Cardiac fibroblast (primary cell): ENCODE data around the gene ELAVL1.

Source experiments
- DNase-seq, 2 donors: peaks; one replicate each; pipeline versions ENCODE4 v3.0.0 to v3.0.0-alpha.2; 2010; ENCODE audit warnings: low read depth in 2 of 2
- H3K4me3 ChIP-seq, 2 donors: replicated peaks in 1 of 2; 1 replicate in 1 of 2; 2 replicates in 1 of 2; pipeline ENCODE4 v1.5.1; 2011; ENCODE audit warnings: low read depth in 2 of 2, low read length in 2 of 2, mild to moderate bottlenecking in 2 of 2, moderate library complexity in 1 of 2
- TF ChIP-seq, protein P1 (sequence below): IDR thresholded peaks from one replicate; pipeline ENCODE4 v1.5.1; 2011; ENCODE audit warnings: low read depth, mild to moderate bottlenecking, low read length, inconsistent platforms

Gene ELAVL1

DNA sequence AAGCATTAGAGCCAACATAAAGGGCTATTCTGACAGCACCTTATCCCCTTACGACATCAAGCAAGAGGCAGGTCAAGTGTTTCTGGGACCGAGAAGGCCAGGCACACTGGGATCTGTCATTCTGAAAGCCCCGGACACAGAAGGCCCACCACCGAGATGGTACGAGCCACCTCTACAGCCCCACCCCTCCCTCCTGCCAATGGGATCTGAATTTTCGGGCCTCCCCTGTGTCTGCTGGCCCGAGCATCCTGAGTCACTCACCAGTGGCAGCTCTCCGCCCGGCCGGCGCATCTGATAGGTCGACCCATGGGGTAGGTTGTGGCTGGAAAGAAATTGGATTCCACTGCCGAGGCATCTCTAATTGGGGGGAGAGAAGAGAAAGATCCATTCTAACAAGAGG lies 64.6 kb downstream of the ELAVL1 start:
- TF ChIP-seq, protein P1, sequence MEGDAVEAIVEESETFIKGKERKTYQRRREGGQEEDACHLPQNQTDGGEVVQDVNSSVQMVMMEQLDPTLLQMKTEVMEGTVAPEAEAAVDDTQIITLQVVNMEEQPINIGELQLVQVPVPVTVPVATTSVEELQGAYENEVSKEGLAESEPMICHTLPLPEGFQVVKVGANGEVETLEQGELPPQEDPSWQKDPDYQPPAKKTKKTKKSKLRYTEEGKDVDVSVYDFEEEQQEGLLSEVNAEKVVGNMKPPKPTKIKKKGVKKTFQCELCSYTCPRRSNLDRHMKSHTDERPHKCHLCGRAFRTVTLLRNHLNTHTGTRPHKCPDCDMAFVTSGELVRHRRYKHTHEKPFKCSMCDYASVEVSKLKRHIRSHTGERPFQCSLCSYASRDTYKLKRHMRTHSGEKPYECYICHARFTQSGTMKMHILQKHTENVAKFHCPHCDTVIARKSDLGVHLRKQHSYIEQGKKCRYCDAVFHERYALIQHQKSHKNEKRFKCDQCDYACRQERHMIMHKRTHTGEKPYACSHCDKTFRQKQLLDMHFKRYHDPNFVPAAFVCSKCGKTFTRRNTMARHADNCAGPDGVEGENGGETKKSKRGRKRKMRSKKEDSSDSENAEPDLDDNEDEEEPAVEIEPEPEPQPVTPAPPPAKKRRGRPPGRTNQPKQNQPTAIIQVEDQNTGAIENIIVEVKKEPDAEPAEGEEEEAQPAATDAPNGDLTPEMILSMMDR: no peak
- no peak overlapping the region for H3K4me3 ChIP-seq
- no peak for DNase-seq

DNA sequence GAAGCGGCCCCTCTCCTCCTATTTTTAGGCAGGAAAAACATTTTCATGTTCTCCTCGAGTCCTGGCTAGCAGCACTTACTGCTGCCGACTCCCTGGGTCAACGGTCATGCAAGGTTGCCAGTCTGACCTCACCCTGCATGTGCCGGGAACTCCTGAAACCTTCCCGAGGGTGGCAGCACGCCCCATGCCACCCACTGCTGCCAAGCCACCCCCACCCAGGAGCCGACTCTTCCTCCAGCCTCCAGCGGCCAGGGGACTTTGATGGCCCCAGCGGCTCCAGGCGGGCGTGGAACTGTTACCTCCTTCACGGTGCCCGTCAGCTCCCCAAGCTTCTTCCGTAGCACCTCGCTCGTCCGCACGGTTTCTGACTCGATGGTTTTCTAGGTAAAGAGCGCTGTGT lies 70.7 kb downstream of the ELAVL1 start:
- TF ChIP-seq, protein P1: no peak
- no peak overlapping the region for H3K4me3 ChIP-seq
- DNase-seq: no peak

DNA sequence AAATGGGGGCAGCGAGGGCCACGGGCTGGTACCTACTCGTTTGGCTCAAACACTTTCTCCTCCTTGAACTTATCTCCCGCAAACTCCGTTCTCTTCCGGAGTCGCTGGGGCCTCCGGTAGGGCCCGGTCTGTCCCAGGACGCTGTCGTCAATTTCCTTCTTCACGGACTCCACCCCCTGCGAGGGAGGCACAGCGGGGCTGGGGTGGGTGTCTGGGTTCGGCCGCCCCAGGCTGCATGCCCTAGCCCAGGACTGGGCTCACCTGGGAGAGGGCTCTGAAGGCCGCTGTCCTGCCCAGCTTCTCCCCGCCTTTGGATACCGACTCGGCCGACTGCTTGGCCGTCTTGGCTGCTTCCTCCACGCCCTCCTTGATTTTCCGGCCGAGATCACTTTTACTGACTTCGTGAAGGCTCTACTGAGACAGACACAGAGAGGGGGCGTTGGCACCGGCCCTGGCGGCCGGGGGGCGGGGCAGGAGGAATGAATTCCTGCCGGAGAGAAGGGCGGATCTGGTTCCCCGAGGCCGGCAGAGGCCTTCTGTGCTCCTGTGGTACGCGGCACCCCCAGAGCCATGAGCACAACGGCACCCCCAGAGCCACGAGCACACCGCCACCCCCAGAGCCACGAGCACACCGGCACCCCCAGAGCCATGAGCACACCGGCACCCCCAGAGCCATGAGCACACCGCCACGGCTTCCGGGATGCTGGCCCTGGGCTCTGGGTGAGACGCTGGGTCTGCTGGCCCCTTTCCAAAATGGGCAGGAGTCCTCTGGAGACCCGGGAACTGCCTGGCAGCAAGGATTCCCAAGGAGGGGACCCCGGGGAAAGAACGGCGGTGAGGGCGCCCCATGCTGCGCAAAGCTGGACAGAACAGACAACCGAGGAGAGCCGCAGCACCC lies 71.4 kb downstream of the ELAVL1 start:
- no peak for DNase-seq
- H3K4me3 ChIP-seq: no peak overlapping the region
- TF ChIP-seq, protein P1: no peak

DNA sequence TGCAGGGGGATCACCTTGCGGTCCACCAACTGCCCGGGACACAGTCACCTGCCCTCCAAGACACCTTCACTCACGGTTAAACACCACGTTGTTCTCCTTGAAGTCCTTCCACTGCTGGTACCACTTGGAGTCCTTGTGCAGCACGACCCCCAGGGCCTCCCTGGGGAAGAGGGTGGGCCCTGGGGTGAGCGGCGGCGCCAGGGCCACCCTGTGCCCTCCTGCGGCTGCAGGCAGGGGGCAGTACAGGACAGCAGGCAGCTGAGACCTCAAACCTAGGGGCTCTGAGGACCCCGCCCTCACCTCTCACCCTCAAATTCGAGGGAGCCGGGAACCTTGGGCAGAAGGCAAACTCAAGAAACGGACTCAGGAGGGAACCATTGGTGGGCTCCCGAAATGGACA lies 72.0 kb downstream of the ELAVL1 start:
- H3K4me3 ChIP-seq: no peak overlapping the region
- DNase-seq: no peak
- TF ChIP-seq, protein P1: peak; percentile 36

DNA sequence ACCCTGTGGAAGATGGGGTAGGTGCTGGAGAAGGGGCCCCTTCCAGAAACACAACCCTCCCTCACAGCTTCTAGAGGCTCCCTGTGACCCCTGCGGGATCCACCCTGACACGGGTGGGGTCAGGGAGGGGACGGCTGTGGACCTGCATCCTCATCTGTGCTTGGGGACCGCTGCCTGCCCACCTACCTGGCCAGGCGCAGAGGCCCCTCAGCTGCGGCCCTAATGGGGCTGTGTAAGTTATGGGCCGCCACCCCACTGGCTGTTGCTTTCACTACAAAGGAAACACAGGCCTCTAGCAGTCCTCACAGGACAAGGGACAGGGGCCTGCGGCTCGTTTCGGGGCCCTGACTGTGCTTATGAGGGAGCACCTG lies 72.5 kb downstream of the ELAVL1 start:
- no peak overlapping the region for H3K4me3 ChIP-seq
- TF ChIP-seq, protein P1: no peak
- no peak for DNase-seq

DNA sequence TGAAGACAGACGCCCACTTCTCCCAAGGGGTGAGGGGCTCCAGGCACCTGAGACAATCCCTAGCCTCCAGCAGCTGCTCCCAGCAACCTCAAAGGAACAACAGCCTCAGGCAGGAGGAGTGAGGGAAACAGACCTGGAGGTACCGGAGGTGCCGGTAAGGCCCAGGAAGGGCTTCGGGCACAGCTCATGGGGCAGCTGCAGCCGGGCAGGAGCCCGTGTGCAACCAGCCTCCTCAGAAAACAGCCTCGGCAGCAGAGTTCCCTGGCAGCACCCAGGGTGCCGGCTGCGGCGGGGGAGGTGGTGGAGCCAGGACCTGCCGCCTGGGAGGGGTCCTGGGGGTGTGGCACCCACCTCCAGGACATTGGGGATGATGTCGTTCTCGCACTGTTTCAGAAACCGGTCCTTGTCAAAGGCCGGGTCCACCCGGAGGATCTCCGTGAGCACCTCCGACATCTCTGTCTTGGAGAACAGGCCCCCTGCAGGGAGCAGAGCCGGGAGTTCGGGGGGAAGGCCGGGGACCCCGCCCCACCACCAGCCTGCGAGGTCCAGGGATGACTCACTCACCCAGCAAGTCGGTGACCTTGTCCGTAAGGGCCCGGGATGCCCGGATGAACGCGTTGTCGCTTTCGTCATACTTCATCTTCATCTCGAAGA lies 73.0 kb downstream of the ELAVL1 start:
- H3K4me3 ChIP-seq: no peak overlapping the region
- TF ChIP-seq, protein P1: no peak
- DNase-seq: no peak
